Dermis blood vessel endothelial cell (primary cell): ENCODE measurements around the gene ERRFI1. TPM values are rescaled to one million over a fixed set of nuclear protein-coding genes. Genes with fewer than 3 reads are reported as not detected.
"Not testable (repeated sequence)": the region's sequence is repeated elsewhere in the genome, so short reads cannot be mapped to it uniquely, and the experiment has no call there.

Experiments used
- DNase-seq: peaks from one replicate; pipeline ENCODE4 v3.0.0; 2010
- total RNA-seq: library from RNA; depleted of rRNA; stranded (reverse); fragments of >200 nt; gene quantifications from 2 replicates; pipeline ENCODE4 v1.2.3, GENCODE V29; 2014

Gene ERRFI1, protein sequence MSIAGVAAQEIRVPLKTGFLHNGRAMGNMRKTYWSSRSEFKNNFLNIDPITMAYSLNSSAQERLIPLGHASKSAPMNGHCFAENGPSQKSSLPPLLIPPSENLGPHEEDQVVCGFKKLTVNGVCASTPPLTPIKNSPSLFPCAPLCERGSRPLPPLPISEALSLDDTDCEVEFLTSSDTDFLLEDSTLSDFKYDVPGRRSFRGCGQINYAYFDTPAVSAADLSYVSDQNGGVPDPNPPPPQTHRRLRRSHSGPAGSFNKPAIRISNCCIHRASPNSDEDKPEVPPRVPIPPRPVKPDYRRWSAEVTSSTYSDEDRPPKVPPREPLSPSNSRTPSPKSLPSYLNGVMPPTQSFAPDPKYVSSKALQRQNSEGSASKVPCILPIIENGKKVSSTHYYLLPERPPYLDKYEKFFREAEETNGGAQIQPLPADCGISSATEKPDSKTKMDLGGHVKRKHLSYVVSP
- total RNA-seq = 32.4 and 50.5 TPM in 2 replicates

GRCh38 chr1:8026153-8026975 is at the start of gene ERRFI1:
Gene ERRFI1 (minus strand): TSS chr1:8026309. CDS start chr1:8015619, 10,690 bp downstream.
- DNase-seq = peak; percentile 97

DNA sequence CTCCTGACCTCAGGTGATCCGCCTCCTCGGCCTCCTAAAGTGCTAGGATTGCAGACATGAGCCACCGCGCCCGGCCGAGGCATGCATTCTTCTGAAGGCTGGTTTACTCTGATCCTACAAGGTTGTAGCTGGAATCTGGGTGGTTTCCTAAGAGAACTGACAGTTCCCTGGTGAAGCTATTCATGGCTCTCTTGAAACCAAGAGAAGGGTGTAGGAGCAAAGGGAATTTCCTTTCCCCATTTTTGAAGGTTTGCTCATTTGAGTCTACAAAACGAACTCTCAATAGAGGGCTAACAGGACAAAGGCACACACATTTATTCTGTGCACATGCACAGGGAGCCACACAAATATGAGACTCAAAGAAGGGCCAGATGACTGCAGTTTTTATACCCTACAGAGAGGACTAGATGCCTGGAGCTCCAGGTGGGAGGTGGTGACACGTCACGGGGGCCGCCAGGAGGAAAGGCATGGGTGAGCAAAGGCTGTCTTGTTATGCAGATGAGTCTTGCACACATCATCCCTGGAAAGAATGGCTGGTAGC is 49.5 kb upstream of the ERRFI1 start:
- no peak for DNase-seq

DNA sequence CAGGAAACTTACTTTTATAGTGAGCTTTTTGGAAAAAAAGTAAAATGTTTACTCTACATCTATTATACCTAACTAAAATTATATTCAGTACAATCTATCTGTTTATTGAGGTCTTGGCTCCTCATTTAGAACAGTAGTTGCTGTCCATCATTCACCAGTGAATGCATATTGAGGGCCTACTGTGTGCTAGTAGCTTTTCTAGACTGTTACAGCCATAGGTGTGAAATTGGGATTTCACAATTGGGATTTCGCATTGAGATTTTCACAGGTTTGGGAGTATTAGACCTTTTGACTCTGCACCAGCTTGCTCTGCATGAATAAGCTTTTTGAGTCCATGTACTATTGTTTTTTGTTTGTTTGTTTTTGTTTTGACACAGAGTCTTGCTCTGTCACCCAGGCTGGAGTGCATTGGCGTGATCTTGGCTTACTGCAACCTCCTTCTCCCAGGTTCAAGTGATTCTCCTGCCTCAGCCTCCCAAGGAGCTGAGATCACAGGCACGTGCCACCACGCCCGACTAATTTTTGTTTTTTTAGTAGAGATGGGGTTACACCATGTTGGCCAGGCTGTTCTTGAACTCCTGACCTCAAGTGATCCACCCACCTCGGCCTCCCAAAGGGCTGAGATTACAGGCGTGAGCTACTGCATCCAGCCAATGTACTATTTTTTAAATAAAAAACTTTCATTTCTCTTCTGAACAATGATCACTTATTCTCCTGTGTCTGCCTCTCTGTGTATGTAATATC is 47.2 kb upstream of the ERRFI1 start:
- DNase-seq = no peak

GRCh38 chr1:8070381-8070811 is 44.3 kb upstream of the ERRFI1 start:
- DNase-seq = no peak

GRCh38 chr1:8069614-8070320 is 43.7 kb upstream of the ERRFI1 start:
- DNase-seq = not testable (repeated sequence)

GRCh38 chr1:8065369-8065768 is 39.3 kb upstream of the ERRFI1 start:
- no peak for DNase-seq

DNA sequence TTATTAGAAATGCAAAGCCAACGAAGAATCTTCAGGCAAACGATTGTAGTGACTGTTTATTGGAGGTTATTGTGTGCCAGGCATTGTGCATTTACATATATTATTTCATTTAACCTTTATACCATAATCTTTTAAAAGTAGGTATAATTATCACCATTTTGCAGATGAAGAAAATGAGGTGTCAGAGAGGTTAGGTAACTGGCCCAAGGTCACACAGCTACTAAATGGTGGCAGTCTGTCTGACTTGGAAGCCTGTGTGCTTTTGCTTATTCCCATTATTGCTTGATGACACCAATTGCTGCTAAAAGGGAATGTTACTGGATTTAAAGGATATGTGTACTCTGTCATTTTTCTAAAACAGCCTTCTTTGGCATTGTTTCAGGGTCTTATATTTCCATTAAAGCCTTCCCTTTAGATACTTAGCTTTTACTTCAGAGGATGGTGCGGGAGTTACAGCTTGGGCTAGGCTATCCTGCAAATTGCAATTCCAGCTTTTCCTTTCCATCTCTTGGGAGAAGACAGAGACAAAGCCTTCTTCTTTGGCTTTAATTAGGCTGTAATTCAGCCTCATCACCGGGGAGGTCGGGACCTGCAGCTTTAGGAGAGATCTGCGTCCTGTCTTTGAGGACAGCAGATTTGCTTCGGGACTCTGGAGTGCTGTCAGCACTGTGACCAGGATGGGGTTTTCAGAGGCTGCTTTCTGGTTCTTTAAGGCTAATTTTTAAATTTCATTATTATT is 37.4 kb upstream of the ERRFI1 start:
- DNase-seq = no peak

DNA sequence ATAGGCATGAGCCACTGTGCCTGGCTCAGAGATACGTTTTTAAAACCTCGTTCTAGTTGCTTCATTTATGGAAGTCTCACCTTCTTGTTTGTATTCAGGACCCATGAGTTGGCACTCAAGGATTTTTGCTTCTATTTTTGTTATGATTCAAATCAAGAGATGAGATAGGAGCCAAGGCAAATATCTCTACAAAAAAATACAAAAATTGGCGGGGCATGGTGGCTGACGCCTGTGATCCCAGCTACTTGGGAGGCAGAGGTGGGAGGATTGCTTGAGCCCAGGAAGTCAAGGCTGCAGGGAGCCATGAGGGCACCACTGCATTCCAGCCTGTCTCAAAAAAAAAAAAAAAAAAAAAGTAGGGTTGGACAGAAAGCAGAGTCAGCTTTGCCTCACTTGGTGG is 36.8 kb upstream of the ERRFI1 start:
- DNase-seq = no peak

GRCh38 chr1:8061673-8062386 is 35.7 kb upstream of the ERRFI1 start:
- peak; percentile 20 for DNase-seq

DNA sequence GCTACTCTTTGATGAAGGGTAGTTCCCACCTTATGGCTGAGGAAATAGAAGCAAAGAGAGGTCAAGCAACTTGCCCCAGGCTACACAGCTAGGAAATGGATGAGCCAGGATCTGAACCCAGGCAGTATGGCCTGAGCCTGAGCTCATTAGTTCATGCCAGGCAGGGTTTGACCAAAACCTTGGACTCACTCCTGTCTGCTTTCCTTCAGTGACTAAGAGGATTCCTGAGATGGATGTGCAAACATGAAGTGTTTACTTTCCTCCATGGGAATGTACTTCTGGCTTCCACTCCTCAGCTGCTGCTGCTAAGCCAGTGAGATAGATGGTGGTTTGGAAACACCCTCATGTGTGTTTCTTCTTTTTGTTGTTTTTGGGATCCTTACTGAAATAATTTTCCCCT is 35.1 kb upstream of the ERRFI1 start:
- DNase-seq = peak; percentile 52

DNA sequence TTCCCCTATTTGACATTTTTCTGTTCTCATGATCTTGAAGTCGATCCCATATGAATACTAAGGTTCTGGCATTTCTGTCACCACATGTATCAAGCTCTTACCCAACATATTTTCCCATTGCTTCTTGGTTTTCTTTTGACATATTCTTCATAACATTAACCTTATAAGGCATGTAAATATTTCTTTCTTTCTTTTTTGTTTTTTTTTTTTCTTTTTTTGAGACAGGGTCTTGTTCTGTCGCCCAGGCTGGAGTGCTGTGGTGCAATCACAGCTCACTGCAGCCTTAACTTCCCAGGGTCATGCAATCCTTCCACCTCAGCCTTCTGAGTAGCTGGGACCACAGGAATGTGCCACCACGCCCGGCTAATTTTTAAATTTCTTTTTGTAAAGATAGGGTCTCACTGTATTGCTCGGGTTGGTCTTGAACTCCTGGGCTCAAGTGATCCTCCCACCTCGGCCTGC is 33.1 kb upstream of the ERRFI1 start:
- no peak for DNase-seq

DNA sequence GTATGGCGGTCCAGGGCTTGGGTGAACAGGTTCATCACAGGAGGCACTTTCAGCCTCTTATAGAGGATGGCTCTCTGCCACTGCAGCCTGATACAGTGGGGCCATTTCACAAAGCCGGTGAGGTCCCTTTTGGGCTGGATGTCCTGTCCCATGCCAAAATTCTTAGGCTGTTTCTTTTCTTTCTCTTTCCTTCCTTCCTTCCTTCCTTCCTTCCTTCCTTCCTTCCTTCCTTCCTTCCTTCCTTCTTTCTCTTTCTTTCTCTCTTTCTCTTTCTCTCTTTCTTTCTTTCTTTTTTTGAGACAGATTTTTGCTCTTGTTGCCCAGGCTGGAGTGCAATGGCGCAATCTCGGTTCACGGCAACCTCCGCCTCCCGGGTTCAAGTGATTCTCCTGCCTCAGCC is 31.7 kb upstream of the ERRFI1 start:
- DNase-seq = not testable (repeated sequence)

DNA sequence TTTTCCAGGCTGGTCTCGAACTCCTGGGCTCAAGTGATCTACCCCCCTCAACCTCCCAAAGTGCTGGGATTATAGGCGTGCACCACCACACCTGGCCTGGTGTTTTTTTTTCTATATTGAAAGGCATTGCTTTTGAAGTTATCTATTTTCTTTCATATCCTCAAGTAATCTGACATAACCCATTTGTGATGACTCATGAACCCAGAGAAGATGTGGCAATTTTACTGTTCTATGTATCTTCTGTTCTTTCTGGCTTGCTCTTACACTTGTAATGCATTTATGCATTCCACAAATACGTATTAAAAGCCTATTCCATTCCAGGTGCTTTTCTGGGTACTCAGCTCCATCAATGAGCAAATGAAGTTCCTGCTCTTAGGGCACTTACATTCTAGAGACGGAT is 29.9 kb upstream of the ERRFI1 start:
- DNase-seq = no peak

DNA sequence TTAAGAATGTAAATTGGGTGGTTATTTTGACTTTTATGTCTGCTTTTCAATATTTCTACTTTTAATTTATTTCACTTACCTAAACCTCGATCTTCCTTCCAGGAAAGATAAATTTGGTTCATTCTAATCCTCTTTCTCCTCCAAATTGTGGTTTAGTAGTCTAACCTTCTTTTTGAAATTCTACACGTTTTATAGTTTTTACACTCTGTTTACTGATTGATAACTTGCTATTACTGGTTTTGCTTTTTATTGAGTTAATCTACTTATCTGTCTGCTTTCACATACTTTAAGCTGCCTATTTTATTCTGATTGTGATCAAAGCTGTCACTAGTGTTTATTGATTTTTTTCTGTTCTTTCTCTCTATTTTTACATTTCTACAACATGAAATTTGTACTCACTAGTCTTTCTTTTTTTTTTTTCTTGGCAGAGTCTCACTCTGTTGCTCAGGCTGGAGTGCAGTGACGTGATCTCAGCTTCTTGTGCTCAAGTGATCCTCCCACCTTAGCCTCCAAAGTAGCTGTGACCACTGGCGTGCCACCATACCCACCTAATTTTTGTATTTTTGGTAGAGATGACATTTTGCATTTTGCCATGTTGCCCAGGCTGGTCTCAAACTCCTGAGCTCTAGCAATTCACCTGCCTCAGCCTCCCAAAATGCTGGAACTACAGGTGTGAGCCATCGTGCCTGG is 27.9 kb upstream of the ERRFI1 start:
- no peak for DNase-seq

DNA sequence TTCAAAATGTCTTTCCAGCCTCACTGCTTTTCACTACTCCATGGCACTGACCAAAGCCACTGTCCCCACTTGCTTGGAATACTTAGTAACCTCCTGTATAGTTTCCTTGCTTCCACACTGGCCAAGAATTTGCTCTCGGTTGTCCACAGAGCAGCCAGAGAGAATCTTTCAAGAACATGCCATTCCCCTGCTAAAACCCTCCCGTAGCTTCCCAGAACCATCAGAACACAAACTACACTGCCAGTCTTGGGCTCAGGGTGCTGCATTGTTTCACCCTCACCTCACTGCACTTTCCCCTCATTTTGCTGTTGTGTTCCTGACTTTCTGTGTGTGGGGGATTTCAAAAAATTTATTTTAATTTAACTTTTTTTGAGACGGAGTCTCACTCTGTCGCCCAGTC is 25.5 kb upstream of the ERRFI1 start:
- DNase-seq = no peak

DNA sequence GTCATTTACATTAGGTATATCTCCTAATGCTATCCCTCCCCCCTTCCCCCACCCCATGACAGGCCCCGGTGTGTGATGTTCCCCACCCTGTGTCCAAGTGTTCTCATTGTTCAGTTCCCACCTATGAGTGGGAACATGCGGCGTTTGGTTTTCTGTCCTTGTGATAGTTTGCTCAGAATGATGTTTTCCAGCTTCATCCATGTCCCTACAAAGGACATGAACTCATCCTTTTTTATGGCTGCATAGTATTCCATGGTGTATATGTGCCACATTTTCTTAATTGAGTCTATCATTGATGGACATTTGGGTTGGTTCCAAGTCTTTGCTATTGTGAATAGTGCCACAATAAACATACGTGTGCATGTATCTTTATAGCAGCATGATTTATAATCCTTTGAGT is 23.1 kb upstream of the ERRFI1 start:
- DNase-seq = not testable (repeated sequence)

DNA sequence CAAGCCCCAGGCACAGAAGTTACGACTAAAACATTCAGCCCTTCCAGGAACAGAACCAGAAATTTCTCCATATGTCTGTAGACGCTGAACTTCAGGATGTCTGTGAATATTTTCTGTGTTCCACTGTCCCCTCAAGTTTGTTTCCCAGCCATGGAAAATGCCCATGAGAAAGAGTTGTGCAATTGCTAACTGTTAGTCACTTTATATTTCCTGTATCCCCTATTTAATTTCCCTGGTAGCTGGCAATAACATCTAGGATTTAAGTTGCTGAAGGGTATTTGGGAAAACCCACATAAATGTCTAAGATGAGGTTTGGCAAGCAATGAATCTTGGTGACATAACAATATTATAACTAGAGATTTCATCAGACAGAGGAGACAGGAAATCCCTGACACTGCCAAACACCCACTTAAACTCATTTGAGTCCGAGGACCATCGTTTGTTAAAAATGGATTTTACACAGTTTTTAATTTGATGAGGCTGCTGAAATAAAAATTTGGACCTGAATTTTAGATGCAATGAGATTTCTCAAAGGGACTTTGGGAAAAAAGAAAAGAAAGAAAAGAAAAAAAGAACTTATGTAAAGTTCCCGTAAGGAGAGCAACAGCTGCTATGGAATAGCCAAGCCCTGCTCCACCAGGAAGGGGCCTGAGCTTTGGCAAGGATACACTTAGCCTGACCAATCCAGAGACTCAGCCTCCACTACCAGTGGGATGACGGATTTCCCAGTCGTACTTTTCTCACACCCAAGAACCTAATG is 21.8 kb upstream of the ERRFI1 start:
- peak; percentile 81 for DNase-seq

DNA sequence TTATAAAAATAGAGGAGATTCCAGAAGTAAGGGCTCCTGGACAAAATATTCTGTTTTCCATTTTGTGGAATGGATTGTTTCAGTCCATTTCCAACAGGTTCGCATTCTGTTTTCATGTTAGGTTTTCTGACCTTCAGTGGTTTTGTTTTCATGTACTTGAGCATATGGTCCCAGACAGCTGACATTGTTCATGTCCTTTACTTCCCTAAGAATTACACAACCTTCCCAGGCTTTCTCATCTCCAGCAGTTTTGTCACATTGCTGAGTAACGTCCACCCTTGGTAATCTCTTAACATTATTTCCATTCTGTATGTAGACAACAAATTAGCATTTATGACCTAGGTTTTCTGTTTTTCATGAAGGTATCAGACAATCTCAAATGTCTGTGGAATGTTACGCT is 21.0 kb upstream of the ERRFI1 start:
- peak; percentile 42 for DNase-seq

DNA sequence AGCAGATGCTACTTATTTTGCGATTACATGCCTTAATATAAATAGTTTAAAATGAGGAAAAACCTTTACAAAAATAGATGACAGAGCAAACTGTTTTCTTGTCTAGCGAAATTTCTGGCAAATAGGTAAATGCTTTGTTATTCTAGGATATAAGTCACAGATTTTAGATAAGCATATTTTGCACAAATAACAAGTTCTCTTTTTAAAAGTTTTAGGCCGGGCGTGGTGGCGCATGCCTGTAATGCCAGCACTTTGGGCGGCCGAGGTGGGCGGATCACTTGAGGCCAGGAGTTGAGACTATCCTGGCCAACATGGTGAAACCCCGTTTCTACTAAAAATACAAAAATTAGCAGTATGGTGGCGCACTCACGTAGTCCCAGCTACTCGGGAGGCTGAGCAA is 20.3 kb upstream of the ERRFI1 start:
- no peak for DNase-seq
